ENCODE data around the gene DVL1.

Gene DVL1

DNA sequence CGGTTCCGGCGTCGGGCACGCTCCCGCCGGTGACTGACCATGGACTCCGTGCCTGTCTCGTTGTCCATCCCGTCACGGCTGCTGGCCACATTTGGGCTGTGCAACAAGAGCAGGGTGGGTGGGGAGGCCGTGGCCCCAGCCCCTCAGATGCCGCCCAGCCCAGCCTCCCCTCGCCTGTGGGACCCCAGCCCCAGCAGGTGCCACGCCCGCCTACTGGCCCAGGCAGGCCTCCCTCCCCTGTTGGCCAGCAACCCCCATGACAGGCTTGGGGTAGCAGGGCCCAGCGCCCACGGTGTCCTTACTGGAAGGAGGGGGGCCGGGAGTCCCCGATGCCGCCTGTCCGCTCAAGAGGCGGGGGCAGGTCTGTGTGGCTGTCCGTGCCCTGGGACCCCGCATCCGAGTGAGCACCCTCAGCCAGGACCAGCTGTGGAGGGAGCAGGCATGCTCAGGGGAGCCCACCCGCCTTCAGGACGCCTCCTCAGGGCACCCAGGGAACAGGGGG is 7.1 kb downstream of the DVL1 start:
- in situ Hi-C loops (cut with MboI; ENCODE audit: low sequenced_read_pairs), result no loop called here

DNA sequence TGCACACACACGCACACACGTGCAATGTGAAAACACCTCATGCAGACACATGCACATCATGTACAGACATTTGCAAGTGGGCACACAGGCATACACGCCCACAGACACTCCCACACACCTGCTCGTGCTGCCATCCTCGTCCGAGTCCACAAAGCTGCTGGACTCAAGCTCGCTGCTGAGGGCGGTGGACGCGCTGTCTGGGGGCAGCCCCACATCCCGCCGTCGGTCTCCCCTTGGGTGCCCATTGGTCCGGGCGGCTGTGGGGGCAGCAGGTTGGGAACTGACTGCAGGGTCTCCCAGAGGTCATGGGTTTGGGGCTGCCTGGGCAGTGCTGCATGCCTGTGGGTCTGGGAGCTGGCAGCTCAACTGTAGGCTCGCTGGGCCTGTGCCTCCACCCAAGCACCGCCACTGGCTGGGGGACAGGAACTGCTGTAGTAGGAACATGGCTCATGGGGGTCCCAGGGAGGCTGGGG is 7.6 kb downstream of the DVL1 start:
- in situ Hi-C loops (cut with MboI; ENCODE audit: low sequenced_read_pairs), result no loop called here

DNA sequence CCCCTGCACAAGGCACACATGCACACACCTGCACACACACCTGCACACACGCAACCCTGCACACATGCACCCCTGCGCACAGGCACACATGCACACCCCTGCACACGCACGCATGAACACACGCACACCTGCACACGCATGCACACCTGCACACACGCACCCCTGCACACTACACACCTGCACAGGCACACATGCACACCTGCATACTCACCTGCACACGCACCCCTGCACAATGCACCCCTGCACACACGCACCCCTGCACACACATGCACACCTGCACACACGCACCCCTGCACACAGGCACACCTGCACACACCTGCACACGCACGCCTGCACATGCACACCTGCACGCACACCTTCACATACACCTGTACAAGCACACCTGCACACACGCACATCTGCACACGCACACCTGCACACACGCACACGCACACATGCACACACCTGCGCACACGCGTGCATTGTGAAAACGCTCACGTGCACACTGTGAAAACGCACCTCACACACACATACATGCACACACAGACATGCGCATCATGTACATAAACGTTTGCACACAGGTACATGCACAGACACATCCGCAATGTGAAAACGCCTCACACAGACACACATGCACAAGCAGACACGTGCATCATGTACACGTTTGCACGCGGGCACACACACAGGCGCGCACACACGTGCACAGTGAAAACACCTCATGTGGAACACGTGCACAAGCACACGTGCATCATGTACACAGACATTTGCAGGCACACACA is 8.2 kb downstream of the DVL1 start:
- in situ Hi-C loops (cut with MboI; ENCODE audit: low sequenced_read_pairs), result no loop called here

DNA sequence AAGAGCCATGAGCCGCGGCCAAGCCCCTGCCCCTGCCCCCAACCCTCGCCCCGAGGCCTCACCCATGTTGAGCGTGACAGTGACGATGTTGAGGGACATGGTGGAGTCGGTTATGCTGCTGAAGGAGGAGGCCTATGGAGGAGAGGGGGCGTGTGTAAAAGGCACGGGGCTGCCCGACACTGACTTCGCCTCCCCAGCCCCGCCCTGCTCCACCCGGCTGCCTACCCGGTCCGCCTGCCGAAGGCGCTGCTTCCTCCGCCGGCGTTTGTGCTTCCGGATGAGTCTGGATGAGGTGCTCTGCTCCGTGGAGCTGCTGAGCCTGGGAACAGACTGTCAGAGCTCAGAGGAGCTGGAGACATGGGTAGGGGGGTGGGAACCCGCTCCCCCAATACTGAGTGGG is 9.0 kb downstream of the DVL1 start:
- in situ Hi-C loops (cut with MboI; ENCODE audit: low sequenced_read_pairs), result no loop called here

DNA sequence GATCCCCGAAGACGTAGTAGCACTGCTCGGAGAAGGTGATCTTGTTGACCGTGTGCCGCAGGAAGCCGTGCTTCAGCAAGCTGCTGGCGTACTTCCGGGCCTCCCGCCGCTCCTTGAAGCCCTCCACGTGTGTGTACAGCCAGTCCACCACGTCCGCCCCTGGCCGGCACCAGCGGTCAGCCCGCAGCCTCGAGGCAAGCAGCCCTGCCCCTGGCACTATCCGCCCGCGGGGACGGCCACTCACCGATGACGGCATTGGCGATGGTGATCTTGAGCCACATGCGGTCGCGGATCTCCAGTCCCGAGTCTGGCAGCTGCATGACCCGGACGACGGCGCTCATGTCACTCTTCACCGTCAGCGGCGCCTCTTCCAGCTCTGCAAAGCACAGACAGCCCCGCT is 10.9 kb downstream of the DVL1 start:
- in situ Hi-C loops (cut with MboI; ENCODE audit: low sequenced_read_pairs), result no loop called here

DNA sequence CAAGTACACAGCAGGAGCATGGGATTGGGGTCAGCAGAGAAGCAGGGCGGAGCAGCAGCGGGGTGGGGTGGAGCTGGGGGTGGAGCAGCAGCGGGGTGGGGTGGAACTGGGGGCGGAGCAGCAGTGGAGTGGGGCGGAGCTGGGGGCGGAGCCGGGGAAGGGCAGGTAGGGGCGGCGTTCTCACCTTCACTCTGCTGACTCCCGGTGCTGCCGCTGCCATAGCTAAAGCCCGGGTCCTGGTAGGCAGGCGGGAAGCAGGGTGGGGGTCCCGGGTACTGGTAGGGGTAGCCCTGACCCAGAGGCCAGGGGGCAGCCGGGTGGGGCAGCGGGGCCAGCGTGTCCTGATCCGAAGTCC is 11.4 kb downstream of the DVL1 start:
- in situ Hi-C loops (cut with MboI; ENCODE audit: low sequenced_read_pairs), result no loop called here

DNA sequence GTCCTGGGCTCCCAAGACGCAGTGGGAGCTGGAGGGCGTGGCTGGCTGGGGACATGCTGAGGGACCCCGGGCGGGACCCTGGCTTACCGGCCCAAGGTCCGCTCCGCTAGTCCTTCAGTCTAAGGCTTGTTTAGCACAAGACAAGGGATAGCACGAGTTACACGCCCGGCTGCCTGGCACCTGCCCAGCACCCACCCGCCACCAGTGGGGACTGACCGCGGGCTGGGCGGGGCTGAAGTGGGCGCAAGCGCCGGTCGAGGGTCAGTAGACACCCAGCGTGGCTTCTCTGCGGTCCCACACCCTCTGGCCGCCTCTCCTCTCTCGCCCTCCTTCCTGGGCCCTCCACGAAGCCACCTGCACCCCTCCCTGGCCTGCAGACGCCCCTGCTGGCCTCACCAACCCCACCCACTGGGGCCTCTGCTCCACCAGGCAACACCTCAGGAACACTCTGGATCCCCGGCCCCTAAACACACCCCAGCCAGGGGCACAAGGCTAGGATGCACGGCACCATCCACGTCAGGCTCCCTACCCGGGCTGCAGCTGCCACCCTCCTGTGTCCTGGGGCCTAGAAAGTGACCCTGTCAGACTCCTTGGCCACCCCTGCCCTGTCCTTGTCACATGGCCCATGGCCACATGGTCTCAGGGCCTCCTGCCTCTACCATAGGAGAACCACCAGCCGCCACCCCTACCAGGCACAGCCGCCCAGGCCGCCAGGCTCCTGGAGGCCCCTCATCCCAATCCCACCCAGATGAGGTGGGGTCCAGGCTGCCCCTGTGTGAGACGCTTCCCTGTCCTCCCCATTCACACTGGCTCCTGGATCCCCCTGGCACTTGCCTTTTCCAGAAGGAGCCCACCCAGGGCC is 12.1 kb downstream of the DVL1 start:
- in situ Hi-C loops (cut with MboI; ENCODE audit: low sequenced_read_pairs), result no loop called here

DNA sequence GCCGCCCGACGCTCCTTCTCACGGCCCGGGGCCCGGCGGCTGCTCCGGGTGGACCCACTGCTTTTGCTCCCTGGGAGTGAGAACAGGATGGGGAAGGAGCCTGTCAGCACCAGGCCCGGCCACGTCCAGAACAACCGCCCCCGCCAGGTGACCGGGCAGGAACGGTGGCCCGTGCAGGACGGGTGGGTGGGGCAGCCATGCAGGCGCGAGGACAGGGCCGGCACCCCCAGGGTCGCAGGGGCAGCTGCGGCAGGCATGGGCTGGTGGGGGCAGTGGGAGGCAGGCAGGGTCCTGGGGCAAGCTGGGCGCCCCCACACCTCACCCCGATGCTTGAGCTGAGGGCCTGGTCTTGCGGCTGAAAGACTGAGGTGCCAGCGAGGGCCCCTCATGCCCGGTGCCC is 12.8 kb downstream of the DVL1 start:
- in situ Hi-C loops (cut with MboI; ENCODE audit: low sequenced_read_pairs), result no loop called here

DNA sequence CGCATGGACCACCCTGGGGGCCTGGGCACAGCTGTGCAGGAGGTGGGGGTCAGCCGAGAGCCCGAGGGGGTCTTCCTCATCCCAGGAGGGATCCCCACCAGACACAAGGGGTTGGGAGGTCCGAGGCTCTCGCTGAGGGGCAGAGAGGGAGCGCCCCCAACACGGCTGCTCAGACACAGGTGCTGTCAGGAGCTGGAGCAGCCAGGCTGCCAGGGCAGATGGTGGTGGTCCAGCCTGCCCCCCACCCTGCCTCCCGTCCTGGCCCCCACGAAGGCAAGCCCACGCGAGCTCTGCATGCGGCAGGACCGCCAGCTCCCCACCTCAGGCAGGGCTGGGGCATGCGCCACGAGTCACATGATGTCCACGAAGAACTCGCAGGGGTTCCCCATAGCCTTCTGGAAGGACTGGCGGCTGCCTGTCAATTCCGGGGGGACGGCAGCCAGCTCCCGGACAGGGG is 13.4 kb downstream of the DVL1 start:
- in situ Hi-C loops (cut with MboI; ENCODE audit: low sequenced_read_pairs), result no loop called here

DNA sequence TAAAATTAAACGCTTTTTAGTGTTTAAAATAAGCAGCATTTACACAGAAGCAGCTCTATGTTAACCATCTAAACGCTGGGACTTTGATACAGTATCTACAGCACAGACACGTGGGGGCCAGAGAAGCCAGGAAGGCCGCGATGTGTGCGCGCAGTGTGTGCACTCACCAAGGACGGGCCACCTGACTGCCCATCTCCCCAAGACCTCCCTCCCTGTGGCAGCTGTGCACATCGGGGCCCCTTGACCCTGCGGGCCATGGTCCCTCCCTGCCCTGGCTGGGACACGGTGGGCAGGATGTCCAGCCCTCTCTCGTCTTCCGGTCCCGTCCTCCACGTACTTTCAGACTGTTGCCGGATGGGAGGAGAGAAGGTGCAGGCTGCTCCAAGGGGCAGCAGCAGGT is 13.9 kb downstream of the DVL1 start:
- in situ Hi-C loops (cut with MboI; ENCODE audit: low sequenced_read_pairs), result no loop called here

DNA sequence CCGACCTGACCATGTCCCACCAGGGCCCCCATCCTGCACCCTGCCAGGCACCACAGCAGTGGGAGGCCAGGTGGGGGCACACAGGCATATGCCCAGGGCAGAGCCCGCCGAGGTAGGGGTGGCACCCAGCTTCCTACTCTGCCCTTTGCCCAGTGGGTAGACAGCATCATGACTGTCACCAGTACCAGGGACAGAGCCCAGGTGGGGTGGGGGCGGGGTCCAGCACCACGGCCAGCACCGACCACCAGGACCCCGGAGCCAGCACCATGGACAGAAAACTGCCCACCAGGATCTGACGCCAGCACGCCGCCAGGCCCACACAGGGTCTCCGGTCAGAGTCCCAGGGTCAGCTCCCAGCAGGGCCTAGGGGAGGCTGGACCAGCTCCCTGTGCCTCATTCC is 14.4 kb downstream of the DVL1 start:
- in situ Hi-C loops (cut with MboI; ENCODE audit: low sequenced_read_pairs), result no loop called here

DNA sequence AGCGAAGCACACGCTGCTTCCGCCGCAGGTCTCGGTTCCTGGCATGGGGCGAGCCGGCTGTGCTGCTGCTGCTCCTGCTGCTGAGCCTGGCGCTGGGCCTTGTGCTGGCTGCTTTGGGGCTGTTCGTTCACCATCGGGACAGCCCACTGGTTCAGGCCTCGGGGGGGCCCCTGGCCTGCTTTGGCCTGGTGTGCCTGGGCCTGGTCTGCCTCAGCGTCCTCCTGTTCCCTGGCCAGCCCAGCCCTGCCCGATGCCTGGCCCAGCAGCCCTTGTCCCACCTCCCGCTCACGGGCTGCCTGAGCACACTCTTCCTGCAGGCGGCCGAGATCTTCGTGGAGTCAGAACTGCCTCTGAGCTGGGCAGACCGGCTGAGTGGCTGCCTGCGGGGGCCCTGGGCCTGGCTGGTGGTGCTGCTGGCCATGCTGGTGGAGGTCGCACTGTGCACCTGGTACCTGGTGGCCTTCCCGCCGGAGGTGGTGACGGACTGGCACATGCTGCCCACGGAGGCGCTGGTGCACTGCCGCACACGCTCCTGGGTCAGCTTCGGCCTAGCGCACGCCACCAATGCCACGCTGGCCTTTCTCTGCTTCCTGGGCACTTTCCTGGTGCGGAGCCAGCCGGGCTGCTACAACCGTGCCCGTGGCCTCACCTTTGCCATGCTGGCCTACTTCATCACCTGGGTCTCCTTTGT is 15.5 kb downstream of the DVL1 start:
- in situ Hi-C loops (cut with MboI; ENCODE audit: low sequenced_read_pairs), result no loop called here

DNA sequence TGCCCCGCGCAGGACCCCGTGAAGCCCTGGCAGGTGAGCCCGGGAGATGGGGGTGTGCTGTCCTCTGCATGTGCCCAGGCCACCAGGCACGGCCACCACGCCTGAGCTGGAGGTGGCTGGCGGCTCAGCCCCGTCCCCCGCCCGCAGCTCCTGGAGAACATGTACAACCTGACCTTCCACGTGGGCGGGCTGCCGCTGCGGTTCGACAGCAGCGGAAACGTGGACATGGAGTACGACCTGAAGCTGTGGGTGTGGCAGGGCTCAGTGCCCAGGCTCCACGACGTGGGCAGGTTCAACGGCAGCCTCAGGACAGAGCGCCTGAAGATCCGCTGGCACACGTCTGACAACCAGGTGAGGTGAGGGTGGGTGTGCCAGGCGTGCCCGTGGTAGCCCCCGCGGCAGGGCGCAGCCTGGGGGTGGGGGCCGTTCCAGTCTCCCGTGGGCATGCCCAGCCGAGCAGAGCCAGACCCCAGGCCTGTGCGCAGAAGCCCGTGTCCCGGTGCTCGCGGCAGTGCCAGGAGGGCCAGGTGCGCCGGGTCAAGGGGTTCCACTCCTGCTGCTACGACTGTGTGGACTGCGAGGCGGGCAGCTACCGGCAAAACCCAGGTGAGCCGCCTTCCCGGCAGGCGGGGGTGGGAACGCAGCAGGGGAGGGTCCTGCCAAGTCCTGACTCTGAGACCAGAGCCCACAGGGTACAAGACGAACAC is 16.3 kb downstream of the DVL1 start:
- in situ Hi-C loops (cut with MboI; ENCODE audit: low sequenced_read_pairs), result no loop called here

DNA sequence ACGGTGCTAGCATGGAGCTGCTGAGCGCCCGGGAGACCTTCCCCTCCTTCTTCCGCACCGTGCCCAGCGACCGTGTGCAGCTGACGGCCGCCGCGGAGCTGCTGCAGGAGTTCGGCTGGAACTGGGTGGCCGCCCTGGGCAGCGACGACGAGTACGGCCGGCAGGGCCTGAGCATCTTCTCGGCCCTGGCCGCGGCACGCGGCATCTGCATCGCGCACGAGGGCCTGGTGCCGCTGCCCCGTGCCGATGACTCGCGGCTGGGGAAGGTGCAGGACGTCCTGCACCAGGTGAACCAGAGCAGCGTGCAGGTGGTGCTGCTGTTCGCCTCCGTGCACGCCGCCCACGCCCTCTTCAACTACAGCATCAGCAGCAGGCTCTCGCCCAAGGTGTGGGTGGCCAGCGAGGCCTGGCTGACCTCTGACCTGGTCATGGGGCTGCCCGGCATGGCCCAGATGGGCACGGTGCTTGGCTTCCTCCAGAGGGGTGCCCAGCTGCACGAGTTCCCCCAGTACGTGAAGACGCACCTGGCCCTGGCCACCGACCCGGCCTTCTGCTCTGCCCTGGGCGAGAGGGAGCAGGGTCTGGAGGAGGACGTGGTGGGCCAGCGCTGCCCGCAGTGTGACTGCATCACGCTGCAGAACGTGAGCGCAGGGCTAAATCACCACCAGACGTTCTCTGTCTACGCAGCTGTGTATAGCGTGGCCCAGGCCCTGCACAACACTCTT is 17.0 kb downstream of the DVL1 start:
- in situ Hi-C loops (cut with MboI; ENCODE audit: low sequenced_read_pairs), result no loop called here

DNA sequence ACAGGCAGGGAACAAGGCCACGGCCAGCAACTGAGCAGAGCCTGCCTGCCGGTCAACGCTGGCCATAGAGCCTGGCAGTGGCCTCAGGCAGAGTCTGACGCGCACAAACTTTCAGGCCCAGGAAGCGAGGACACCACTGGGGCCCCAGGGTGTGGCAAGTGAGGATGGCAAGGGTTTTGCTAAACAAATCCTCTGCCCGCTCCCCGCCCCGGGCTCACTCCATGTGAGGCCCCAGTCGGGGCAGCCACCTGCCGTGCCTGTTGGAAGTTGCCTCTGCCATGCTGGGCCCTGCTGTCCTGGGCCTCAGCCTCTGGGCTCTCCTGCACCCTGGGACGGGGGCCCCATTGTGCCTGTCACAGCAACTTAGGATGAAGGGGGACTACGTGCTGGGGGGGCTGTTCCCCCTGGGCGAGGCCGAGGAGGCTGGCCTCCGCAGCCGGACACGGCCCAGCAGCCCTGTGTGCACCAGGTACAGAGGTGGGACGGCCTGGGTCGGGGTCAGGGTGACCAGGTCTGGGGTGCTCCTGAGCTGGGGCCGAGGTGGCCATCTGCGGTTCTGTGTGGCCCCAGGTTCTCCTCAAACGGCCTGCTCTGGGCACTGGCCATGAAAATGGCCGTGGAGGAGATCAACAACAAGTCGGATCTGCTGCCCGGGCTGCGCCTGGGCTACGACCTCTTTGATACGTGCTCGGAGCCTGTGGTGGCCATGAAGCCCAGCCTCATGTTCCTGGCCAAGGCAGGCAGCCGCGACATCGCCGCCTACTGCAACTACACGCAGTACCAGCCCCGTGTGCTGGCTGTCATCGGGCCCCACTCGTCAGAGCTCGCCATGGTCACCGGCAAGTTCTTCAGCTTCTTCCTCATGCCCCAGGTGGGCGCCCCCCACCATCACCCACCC is 17.9 kb downstream of the DVL1 start, which contains the start of gene TAS1R3:
Gene TAS1R3, plus strand, starts transcription at position 213 of the 898 bp plus-strand sequence. Its CDS starts 66 bp downstream, at position 279.
- in situ Hi-C loops (cut with MboI; ENCODE audit: low sequenced_read_pairs), result no loop called here

DNA sequence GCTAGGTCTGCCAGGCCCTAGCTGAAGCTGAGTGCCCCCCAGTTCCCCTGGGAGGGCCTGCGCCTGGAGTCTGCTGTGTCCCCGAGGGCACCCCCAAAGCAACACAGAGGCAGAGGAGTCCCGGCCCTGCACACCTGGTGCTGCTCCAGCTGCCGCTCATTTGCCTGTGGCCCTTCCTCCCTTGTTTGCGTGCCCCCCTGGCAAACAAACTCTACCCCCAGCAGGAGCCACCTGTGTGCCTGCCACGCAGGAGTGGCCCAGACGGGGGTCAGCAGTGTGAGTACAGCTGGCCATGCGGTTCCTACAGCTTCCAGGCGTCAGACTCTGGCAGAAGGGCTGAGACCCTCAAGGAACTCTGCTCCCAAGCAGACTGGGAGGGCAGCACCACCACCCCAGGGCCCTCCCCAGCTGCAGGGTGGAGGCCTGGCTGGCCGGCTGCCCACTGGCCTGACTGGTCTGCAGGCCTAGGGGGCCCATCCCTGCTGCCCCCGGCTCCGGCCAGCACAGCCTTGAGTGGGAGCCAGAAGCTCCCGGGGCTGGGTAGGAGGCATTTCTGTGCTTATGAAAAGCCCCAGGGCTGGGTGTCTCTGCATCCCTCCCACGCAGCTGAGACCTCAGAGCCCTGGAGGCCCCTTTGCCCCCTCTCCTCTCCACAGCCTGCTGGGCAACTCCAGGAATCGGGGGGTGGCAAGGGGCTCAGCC is 18.7 kb downstream of the DVL1 start:
- in situ Hi-C loops (cut with MboI; ENCODE audit: low sequenced_read_pairs), result no loop called here

DNA sequence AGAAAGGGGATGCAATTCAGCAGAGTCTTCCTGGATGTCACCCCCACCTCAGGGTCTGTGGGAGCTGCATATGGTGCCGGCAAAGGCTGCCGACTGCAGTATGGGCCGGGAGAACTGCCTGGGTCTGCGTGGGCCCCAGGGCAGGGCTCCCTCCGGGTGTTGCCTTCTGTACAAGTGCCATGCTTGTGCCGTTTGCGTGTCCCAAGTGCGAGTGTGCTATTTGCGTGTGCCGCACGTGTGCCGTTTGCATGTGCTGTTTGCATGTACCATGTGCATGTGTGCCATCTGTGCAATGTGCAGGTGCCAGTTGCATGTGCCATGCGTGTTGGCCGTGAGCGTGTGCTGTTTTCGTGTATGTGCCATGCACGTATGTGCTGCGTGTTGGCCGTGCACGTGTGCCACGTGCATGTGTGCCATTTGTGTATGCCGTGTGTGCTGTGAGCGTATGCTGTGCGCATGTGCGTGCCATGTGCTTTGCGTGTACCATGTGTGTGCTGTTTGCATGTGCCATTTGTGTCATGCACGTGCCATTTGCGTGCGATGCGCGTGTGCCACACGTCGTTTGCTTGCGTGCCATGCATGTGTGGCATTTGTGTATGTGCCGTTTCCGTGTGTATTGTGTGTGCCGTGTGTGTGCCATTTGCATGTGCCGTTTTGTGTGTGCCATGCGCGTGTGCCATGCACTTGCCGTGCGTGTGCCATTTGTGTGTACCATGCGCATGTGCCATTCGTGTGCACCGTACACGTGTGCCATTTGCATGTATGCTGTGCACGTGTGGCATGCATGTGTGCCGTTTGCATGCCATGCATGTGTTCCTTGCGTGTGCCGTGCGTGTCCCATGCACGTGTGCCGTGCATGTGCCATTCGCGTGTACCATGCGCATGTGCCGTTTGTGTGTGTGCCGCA is 19.7 kb downstream of the DVL1 start:
- in situ Hi-C loops (cut with MboI; ENCODE audit: low sequenced_read_pairs), result no loop called here

Data from hTERT RPE-1 (cell line).